Ureter (tissue), 1 donor: ENCODE results near the gene CIDEA. TPM values are rescaled to one million over a fixed set of nuclear protein-coding genes. Genes with fewer than 3 reads are reported as not detected.
"Not testable (repeated sequence)": the region's sequence is repeated elsewhere in the genome, so short reads cannot be mapped to it uniquely, and the experiment has no call there.

Experiments
- DNase-seq: peaks from one replicate; pipeline ENCODE4 v3.0.0-alpha.2; 2020; ENCODE audit warnings: low spot score
- total RNA-seq: library from RNA; stranded (reverse); gene quantifications from one replicate; pipeline ENCODE4 v1.2.4, GENCODE V29; 2023
- donor health status: DM: yes; HTN: yes; CAD: no.

The CIDEA gene
- not detected for total RNA-seq

DNA sequence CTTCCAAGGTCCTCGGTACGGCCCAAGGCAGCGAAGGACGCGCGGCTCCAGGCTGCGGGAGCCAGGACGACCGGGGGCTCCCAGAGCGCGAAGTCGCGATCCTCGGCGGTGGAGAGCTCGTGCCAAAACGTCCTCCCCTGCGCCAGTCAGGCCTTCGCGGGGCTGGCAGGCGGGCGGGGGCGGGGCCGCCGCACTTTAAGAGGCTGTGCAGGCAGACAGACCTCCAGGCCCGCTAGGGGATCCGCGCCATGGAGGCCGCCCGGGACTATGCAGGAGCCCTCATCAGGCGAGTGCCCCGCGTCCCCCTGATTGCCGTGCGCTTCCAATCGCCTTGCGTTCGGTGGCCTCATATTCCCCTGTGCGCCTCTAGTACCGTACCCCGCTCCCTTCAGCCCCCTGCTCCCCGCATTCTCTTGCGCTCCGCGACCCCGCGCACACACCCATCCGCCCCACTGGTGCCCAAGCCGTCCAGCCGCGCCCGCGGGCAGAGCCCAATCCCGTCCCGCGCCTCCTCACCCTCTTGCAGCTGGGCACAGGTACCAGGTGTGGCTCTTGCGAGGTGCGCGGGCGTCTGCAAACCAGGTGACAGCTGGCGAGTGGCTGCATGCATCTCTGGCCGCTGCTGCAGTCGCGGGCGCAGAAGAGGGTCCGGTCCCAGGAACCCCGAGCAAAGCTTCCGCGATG lies at the start of gene CIDEA:
TSS of gene CIDEA (plus strand) at position 226 of the 684 bp plus-strand sequence. CDS start at position 249, 23 bp downstream.
- DNase-seq = no peak

DNA sequence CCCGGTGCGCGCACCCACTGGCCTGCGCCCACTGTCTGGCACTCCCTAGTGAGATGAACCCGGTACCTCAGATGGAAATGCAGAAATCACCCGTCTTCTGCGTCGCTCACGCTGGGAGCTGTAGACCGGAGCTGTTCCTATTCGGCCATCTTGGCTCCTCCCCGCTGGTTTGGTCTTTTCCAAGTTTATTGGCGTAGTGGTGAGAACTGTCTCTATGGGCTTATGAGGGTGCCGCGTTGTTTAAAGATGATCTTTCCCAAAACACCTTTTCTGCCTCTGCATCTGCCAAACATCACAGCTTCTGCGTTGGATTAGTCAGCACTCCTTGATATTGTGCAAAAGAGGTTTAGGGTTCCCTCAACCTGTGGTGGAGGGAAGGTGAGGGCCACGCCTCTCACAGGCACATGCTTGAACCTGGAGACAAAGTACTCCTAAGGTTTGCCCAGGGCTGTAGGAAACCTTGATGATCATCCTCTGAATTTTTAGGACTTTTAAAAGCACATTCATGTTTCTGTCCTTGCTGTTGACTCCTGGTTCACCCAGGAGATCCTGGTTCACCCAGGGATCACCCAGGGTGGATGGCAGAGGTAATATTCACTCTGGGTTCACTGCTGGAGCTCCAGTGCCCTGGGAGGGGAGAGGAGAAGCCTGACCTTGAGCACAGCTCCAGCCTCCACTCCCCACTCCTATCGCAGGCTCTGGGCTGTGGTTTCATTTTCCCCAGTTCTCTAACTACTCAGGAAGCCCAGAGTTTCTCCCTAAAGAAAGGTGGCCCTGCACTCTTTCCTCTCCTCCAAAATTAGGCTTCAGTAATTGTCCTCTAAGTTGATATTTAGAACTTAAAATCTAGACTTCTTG lies 45.6 kb upstream of the CIDEA start:
- DNase-seq = not testable (repeated sequence)

DNA sequence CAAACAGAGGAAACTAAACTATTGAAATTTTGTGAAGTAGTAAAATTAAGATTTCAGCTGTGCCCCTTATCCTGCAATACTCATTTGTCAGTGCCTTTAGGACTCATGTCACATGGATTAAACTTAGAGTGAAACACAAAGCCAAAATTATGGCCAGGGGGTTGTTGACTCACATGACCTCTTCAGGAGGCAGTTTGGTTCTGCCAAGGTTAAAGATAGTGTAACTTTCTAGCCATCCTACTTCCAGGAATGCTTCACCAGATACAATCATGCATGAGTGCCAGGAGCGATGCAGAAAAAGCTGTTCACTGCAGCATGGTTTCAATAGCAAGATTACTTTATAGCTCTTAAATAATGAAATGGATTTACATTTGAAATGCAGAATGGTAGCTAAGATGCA lies 41.9 kb upstream of the CIDEA start:
- DNase-seq = not testable (repeated sequence)

GRCh38 chr18:12214296-12215005 lies 39.7 kb upstream of the CIDEA start:
- DNase-seq = not testable (repeated sequence)

DNA sequence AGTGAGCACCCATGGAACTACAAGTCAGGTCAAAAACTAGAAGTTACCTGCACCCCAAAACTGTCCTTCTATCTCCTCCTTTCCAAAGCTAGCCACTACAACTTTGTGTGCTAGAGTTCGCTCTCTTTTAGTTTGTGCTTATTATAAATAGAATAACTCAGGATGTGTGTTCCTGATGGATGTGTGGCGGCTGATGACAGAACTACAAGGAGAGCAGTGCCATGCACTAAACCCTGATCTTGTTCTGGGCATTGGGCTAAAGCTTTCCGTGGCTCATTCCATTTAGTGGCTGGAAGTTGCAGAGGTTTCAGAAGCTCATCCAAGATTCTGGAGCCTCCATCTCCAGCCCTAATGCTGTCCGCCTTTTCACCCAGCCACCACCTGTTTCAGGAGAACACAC lies 37.7 kb upstream of the CIDEA start:
- DNase-seq = not testable (repeated sequence)

DNA sequence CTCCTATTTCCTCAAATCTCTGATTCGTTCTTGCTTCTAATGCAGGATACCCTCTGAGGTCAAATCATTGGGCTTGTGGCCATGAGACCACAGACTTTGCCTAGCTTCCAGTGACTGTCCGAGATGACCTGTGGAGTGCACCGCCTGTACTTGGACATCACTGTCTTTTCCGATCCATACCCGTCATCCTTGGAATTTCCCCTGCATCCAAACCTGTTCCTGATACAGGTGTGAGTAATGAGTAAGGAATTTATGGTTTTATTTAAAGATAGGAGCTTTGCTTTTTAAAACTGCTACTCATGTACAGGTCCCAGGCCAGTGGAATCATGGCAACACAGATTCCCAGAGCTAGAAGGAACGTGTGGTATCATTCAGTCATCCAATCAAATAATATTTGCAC lies 35.6 kb upstream of the CIDEA start:
- DNase-seq = not testable (repeated sequence)

- DNase-seq = not testable (repeated sequence)
These were observed 32.1 kb upstream of the CIDEA start for GRCh38 chr18:12222041-12222440.

DNA sequence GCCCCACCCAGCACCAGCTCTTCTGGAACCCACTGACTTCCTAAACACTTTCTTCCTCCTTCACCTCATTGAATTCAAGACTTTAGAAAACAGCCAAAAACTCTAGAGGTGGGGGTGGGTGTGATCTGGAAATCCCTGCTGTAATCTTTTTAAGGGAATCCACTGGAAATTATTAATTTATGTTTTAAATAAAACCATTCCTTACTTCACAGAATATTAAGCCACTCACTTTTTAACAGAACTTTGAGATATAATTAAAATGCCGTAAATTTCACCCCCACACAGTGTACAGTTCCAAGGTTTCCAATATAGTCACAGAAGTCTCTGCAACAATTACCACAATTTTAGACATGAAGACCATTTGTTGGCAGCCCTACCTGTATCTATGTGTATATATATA lies 30.8 kb upstream of the CIDEA start:
- DNase-seq = not testable (repeated sequence)

- not testable (repeated sequence) for DNase-seq
These were observed 27.4 kb upstream of the CIDEA start for GRCh38 chr18:12226807-12227206.

- DNase-seq = not testable (repeated sequence)
These were observed 26.6 kb upstream of the CIDEA start for GRCh38 chr18:12227399-12228186.

DNA sequence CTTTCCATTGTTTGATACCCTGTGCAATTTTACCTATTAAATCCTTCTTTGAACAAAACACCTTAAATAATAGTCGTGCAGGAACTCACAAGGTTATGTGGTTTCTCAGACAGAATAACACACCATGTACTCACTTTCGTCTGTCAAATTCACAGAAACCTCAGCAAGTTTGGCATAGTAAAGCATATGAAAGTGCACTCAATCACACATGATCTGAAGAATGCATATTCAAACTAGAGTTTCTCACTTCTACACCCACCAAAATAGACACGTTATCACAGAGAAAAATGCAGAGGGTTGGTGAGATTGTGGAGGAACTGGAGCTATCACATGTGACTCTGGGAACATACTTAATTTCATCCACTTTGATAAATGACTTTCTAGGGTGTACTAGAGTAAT lies 25.9 kb upstream of the CIDEA start:
- DNase-seq = not testable (repeated sequence)

GRCh38 chr18:12230561-12230960 lies 23.6 kb upstream of the CIDEA start:
- DNase-seq = not testable (repeated sequence)

DNA sequence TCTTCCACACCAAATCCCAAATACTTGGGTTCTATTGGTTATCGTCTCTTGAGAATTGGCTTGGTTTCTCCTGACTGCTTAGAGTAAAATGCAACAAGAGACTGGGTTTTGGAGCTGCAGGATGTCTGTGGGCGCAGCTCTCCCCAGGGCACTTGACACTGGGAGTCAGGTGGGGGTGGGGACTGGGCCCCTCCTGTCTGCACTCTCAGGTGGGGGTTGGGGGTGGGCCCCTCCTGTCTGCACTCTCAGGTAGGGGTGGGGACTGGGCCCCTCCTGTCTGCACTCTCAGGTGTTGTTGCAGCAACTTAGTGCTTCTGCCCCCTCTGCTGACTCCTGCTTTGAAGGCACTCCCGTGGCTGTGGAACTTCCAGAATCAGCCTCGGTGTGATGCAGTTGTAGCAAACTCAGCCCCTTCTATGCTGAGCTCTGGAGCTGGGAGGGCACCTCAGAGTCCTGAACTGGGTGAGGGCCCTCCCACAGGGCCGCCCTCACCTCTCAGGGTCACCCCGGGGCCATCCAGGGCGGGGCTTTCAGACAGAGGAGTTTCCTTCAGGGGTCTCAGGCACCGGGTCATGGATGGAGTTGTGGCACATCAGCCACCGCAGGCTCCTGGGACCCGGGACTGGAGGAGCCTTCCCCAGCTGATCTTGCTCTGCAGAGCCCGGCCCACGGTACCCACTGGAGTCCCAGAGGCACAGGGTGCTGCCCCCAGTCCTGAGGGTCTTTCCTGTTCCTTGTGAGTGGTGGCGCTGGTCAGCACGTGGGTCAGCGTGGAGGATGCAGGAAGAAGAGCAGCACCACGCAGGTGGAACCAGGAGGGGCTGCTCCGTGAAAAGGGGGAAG lies 22.9 kb upstream of the CIDEA start:
- no peak for DNase-seq

DNA sequence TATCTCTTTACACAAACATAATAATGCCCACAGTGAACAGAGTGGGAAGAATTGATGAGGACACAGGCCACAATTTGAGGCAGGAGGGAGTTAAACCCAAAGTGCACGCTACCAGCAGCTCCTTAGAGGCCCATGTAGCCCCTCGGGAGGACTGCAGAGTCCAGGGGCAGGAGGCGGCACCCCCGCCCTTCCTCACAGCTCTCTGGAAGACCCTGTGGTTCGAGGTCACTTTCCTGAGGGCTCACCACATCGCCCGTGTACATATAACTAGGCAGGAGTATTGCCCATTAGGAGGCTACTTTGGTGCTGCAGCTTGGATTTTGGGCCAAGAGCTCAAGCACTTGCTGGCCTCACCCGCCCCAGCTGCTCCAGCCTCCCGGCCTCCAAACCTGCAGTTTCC lies 22.2 kb upstream of the CIDEA start:
- no peak for DNase-seq

- no peak for DNase-seq
These were observed 20.8 kb upstream of the CIDEA start for GRCh38 chr18:12233378-12233777.

GRCh38 chr18:12234451-12235190 lies 19.5 kb upstream of the CIDEA start:
- no peak for DNase-seq

- DNase-seq = no peak
These were observed 18.0 kb upstream of the CIDEA start for GRCh38 chr18:12236141-12236540.

DNA sequence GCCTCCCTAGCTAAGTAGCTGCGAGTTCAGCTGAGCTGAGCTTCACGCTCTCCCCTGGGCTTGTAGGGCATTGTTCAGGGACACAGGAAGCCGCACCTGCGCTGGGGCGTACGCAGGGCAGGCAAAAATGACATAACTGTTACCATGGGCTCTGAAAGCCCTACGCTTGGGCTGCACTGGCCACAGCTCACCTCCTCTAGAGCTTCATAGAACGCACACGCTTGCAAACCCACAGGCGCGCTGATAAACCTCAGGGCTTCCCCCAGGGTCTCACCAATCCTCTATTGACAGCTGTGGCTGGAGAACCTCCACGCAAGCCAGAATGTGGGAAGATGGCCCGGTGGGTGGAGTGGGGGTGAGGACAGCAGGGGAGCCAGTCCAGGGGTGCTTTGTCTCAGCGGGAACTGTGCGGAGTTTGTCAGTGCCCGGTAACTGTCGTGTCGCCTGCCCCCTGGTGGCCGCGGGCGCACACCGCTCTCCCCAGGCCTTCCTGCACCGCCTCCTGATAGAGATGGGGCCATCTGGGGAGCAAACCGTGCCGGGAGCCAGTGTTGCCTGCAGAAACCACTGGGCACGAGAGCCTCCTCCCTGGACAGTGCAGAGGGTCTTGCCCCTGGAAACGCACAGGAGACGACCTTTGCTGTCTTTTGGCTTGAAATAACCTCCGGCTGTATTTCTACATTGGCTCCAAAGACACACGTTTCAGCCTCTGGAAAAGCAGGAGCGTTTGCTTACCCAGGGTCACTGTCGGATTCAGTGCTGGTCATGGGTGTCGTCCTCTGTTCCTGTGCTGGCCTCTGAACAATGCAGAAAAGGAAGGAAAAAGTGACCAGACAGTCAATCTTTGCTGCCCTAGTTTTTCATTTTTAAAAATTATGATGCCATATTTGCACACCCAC lies 17.0 kb upstream of the CIDEA start:
- peak; percentile 81 for DNase-seq

DNA sequence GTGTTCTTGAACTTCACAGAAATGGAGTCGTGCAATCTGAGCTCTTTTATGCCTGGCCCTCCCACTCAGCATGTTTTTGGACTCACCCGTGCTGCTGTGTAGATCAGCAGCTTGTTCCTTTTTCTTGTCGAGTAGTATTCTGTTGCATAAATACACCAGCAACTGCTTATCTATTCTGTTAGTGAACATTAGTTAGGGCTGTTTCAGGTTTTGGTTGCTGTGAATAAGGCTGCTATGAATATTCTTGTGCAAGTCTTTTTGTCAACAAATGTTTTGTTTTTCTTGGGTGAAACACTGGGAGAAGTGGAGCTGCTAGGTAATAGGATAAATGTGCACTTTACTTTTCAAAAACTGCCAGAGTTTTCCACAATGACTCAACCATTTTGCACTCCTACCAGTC lies 15.3 kb upstream of the CIDEA start:
- no peak for DNase-seq
